COLO668 (cell line): ENCODE measurements around the gene PRAMEF20.
A peak's percentile ranks its signal among the peaks of the same experiment; 100 is the strongest.
"Not testable (repeated sequence)": the region's sequence is repeated elsewhere in the genome, so short reads cannot be mapped to it uniquely, and the experiment has no call there.

ENCODE experiments used
- DNase-seq: peaks from one replicate; lab custom pipeline; 2025; ENCODE audit not compliant: unreplicated experiment; lab: John Stamatoyannopoulos, UW

PRAMEF20 gene

DNA sequence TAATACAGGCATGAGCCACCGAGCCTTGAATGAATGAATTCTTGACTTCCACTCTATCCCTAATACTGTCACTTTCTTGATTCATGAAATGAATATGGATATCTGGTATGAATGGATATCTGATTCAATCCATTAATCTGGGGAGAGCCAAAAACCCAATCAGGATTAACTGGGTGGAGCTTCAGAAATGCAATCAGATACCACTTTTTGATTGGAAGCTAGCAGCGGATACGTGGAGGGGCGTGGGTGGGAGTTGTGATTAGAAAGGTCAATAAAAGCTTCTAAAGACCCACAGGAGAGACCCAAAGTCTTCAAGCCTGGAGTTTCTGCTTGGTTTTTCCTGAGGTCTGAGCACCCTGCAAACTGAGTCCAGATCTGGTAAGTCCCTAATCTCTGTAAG, at the start of gene PRAMEF20:
Gene PRAMEF20 (plus strand): TSS at position 301 of the 400 bp plus-strand sequence. CDS start 5,905 bp downstream, outside the sequence.
- DNase-seq = not testable (repeated sequence)

DNA sequence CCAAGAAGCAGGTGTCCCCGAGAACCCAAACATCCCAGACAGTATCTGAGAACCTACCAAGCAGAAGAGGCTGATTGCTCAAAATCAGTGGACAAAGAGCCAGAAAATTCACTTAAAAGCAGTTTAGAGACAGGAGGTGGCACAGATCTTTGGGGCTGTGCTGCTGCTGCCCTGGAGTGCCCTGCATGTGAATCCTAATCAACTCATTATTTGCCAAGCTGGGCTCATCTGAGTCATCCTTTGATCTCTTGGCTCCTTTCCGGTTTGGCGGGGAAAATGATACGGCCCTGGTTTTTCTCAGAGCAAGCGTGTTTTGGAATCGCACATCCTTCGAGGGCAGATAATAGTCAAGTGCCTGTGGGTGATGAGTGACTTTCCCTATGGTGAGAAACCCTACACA, 47.9 kb upstream of the PRAMEF20 start:
- not testable (repeated sequence) for DNase-seq

DNA sequence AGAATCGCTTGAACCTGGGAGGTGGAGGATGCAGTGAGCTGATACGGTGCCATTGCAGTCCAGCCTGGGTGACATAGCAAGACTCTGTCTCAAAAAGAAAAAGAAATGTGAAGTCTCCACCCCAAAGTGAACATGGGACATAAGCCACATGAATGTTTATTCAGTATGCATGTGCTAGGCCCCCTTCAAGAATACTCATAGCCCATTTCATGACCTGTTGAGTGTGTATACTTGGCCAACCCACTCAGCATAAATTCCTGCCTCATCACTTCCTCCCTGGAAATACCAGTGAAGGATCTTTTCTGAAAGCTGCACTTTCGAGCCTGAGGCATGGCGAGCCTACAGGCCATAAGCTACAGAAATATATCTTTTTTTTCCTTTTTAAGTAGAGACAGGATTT, 45.3 kb upstream of the PRAMEF20 start:
- DNase-seq = not testable (repeated sequence)

DNA sequence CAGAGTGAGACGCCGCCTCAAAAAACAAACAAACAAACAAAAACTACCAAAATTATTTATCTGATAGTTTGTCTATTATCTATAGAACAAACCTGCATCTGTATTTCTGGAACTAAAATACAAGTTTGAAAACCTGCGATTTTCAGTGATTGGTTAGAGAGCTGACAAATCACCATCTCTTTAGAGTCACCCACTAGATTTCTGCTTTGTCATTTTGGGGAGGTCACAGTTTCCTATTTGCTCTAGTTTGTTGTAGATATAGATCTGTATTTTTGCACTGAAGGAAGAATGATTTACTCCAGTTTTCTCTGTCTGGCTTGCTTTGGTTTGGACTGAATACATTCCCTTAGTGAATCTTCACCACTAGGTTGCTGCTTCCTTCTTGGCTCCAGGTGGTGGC, 43.7 kb upstream of the PRAMEF20 start:
- DNase-seq = not testable (repeated sequence)

DNA sequence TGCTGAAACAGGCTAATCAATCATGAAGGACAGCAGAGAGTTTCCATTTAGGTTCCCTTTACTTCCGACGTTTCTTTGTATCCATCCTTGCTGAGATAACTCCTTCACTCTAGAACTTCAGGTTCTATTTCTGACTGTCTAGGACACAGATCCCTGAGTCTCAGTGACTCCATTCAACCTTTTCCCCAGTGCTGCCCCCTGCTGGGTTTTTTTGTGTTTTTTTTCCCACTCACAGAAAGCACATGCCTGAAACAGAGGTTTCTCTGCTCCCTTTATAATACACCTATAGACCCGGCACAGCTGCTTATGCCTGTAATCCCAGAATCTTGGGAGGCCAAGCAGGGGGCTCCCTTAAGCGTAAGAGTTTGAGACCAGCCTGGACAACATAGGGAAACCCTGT, 41.7 kb upstream of the PRAMEF20 start:
- DNase-seq = peak; percentile 22

DNA sequence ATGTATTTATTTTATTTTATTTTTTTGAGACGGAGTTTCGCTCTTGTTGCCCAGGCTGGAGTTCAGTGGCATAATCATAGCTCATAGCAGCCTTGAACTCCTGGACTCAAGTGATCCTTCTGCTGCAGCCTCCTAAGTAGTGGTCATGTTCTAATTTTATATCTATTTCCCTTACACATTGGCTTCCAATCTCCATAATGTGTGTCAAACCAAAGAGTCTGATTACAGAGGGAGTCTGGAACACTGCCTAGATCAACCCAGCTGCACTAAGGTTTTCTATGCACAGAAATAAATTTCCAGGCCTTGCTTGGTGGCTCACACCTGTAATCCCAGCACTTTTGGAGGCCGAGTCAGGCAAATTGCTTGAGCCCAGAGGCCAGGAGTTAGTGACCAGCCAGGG, 31.3 kb upstream of the PRAMEF20 start:
- not testable (repeated sequence) for DNase-seq

DNA sequence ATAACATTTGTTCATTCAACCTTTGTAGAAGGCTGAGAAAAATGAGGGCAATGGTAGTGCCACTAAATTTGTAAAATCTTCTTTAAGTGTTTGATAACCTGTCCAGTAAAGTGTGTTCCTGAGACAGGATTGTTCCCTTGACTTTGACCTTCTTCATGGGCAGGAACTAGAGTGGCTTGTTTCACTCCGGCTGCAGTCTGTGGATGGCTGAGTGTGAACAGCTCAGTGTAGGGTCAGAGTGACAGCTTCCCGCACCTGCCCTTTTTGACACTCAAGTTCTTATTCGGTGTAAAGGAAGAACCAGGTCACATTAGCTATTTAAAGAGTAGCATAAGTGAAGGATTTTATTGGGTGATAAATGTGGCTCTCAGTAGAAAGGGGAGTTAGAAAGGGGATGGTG, 29.9 kb upstream of the PRAMEF20 start:
- DNase-seq = not testable (repeated sequence)

DNA sequence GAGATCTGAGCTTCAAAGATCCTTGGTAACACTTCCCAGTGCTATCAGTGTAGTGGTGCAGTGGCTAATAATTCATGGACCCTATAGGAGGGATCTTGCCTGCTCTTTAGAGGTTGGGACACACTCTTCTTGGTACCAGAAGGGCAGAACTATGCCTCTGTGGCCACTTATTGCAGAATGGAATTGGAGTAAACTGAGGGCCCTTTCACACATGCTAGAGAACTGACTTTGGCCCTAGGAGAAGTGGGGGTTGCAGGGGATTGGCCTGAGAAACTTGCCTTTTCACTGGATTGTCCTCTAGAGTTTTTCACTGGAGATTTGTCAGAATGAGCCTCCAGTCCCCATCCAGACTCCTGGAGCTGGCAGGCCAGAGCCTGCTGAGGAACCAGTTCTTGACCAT, 20.9 kb upstream of the PRAMEF20 start, which contains the start of gene PRAMEF17:
Gene PRAMEF17 (plus strand): TSS at position 301 of the 400 bp plus-strand sequence. CDS start 26 bp downstream, at position 327.
- not testable (repeated sequence) for DNase-seq

DNA sequence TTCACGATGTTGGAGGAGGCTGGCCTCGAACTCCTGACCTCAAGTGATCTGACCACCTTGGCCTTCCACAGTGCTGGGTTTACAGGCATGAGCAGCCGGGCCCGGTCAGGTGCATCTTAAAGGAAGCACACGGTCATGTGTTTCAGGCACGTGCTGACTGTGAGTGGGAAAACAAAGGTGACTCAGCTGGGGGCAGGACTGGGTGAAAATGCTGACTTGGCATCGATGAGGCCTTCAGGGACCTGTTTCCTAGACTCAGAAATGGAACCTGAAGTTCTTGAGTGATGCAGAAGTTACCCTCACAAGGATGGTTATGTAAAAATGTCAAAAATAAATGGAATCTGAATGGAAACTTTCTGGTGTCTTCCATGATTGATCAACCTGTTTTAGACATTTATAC, 17.2 kb upstream of the PRAMEF20 start:
- not testable (repeated sequence) for DNase-seq

DNA sequence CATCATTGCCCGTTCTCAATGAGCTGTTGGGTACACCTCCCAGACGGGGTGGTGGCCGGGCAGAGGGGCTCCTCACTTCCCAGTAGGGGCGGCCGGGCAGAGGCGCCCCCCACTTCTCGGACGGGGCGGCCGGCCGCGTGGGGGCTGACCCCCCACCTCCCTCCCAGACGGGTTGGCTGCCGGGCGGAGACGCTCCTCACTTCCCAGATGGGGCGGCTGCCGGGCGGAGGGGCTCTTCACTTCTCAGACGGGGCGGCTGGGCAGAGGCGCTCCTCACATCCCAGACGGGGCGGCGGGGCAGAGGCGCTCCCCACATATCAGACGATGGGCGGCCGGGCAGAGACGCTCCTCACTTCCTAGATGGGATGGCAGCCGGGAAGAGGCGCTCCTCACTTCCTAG, 15.5 kb upstream of the PRAMEF20 start:
- not testable (repeated sequence) for DNase-seq

DNA sequence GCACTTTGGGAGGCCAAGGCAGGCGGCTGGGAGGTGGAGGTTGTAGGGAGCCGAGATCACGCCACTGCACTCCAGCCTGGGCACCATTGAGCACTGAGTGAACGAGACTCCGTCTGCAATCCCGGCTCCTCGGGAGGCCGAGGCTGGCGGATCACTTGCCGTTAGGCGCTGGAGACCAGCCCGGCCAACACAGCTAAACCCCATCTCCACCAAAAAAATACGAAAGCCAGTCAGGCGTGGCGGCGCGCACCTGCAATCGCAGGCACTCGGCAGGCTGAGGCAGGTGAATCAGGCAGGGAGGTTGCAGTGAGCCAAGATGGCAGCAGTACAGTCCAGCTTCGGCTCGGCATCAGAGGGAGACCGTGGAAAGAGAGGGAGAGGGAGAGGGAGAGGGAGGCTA, 14.9 kb upstream of the PRAMEF20 start:
- not testable (repeated sequence) for DNase-seq

DNA sequence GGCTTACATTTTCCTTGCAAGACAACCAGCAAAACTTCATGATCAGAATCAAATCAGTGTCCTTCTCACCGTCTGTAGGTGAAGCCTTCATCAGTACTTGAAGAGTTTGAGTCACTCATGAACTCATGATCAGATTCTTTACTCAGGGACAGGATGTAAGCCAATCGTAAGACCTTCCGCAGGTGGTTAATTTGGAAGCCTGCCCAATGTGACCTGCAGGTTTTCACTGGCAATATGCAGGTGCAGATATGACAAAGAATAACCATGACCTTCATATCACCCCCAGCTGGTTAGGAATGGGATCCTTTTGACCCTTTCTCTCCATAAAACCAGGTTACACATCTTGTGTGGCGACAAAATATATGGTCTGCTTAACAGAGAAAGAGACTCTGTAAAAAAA, 2.4 kb upstream of the PRAMEF20 start:
- DNase-seq = no peak

DNA sequence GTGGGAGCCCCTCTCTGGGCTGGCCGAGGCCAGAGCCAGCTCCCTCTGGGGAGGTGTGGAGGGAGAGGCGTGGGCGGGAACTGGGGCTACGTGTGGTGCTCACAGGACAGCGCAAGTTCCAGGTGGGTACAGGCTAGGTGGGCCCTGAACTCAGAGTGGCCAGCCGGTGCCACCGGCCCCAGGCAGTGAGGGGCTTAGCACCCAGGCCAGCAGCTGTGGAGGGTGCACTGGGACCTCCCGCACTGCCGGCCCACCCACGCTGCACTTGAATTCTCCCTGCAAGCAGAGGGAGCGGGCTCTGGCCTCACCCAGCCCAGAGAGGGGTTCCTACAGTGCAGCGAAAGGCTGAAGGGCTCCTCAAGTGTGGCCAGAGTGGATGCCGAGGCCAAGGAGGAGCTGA, 20.2 kb downstream of the PRAMEF20 start:
- no peak for DNase-seq

DNA sequence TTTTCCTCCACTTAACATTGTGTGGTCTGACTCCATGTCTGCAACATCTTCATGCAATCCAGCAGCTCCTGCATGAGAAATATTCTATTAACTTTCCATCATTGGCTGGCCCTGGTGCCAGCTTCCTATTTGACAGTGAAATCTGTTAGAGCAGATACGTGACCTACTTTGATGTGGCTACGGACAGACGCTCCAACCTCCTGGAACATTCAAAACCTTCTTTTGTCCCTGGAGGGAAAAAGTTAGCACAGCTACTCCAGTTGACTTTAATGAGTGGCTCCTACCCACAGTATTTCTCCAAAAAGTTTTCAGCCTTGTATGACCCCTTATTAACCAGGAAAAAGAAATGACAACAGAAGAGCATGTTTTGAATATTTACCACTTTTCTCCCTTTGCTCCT, 22.0 kb downstream of the PRAMEF20 start:
- no peak for DNase-seq

DNA sequence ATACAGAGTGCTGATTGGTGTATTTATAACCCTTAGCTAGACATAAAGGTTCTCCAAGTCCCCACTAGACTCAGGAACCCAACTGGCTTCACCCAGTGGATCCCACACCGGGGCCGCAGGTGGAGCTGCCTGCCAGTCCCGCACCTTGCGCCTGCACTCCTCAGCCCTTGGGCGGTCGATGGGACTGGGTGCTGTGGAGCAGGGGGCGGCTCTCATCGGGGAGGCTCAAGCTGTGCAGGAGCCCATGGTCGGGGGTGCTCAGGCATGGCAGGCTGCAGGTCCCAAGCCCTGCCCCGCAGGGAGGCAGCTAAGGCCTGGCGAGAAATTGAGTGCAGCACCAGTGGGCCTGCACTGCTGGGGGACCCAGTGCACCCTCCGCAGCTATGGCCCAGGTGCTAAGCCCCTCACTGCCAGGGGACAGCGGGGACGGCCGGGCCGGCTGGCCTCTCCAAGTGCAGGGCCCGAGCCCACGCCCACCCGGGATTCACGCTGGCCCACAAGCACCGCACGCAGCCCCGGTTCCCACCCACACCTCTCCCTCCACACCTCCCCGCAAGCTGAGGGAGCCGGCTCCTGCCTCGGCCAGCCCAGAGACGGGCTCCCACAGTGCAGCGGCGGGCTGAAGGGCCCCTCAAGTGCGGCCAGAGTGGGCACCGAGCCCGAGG, 23.6 kb downstream of the PRAMEF20 start:
- not testable (repeated sequence) for DNase-seq

DNA sequence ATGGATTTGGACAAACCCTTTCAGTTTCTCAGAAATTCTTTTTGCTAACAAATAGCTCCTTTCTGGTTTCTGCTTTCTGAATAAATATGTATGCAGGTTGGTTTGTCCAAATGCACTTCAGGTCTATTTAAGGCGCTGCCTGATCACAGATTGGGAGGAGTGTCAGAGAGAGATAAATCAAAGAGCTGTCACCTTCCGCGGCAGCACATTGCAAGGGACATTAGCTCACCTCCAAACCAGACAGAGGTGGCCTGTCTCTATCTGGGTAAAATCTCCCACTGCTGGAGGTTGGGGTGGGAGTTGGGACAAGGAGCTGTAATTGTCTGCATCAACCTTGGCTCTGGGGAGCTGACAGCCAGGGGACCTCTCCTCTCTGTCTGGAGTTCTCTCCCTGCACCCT, 25.2 kb downstream of the PRAMEF20 start:
- DNase-seq = no peak

DNA sequence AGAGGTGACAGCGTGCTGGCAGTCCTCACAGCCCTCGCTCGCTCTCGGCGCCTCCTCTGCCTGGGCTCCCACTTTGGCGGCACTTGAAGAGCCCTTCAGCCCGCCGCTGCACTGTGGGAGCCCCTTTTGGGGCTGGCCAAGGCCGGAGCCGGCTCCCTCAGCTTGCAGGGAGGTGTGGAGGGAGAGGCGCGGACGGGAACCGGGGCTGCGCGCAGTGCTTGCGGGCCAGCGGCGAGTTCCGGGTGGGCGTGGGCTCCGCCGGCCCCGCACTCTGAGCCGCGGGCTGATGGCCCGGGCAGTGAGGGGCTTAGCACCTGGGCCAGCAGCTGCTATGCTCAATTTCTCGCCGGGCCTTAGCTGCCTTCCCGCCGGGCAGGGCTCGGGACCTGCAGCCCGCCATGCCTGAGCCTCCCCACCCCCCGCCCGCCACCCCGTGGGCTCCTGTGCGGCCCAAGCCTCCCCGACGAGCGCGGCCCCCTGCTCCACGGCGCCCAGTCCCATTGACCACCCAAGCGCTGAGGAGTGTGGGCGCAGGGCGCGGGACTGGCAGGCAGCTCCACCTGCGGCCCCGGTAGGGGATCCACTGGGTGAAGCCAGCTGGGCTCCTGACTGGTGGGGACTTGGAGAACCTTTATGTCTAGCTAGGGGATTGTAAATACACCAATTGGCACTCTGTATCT, 29.0 kb downstream of the PRAMEF20 start:
- not testable (repeated sequence) for DNase-seq

DNA sequence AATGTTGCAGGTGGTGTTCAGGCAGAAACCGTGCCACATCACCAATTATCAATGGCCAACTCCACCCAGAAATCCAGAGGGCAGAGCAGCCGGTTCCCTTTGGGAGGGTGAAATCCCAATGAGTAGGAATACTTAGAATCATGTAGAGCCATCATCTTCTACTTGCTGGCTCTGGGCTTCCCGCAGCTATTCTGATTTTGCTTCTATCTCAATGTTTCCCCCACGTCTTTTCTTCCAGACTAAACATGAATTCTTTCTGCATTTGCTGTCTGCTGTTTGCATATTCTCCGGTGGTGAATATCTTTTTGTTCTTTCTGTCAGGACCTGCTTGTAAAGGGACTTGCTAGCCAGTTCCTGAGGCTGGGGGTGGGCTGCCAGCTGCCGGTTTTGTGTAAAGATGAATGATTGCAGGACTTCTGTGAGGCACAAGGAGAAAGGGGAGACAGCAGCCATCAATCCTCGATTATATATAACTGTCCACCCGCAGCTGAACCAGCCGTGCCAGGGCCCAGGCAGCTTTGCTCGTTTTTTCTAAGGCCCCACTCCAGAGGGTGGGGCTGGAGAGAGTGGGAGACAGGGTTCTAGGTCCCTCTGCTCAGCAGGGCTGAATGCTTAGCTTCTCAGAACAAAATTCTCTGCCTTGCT, 33.2 kb downstream of the PRAMEF20 start:
- no peak for DNase-seq

DNA sequence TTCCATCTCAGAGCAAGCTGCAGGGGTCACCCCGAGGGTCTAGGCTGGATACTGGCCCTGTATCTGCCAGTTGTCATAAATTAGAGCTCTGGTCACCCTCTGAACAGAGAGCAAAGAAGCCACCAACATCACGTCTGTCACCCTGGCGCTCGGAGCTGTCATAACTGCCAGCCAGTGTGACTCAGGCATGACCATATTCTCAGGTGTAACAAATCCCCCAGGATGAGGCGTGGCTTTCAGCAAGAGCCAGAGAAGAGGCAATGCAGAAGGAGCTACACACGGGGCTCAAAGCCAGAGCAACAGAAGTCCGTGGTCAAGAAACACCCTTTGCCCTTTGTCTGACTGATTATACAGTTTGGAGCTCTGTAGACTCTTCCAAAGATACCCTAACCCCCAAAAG, 40.0 kb downstream of the PRAMEF20 start:
- DNase-seq = no peak

DNA sequence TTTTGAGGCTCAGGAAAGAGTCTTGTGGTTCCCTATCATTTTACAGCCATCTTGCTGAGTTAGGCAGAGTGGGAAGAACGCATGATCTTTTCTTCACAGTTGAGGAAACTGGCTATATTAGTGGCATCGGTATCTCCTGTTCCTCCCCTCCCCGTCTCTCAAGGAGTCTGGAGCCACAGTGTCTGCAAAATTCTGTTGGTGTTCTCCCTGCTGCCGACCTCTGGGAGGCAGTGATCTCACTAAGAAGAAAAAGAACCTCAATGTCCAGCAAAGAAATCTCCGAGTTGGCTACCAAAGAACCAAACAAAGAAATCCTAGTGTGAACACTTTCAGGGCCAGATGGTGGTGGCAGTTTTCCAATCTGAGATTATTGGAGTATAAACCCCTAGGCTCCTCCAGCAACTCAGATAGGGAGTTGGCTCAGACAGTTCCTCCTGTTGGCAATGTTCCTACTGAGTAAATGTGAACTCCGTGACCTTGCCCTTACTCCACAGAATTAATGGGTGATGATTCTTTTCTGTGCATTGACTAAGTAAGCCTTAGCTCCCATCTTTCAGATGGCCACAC, 41.2 kb downstream of the PRAMEF20 start:
- DNase-seq = no peak

DNA sequence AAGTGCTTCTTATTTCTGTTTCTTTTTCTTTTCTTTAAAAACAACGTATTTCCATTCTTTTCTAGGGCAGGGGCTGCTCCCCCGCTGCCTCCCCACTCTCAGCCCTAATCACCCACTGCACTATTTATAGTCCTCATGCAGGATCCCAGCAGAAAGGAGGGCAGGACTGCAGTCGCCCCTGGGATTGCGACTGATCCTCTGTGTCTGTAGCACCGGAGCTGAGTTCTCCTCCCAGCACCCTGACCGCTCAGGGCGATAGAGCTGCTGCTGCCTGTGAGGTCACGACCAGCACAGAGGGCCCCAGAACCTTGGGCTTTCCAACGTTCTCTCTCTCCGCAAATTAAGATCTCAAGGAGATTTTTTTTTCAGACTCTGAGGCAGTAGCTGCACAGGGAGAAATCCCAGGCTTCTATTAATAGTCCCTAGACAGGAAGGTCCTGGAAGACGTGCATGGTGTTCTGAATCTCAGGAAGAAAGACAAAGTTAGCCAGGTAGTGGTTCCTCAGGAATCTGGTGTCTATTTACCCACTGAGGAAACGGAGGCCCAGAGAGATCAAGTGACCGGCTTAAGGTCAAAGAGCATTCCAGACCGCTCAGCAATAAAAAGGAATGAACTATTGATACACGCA, 46.8 kb downstream of the PRAMEF20 start:
- no peak for DNase-seq
